Activated B cell treated with CpG ODN at 0.5 μM for 24 hours (primary cell): Measurements from ENCODE around the gene SMAD3. TPM values are rescaled to one million over a fixed set of nuclear protein-coding genes. Genes with fewer than 3 reads are reported as not detected.

Source experiments
- ATAC-seq: fragments of 200-7000 bp; cut with Tn5 transposase; one replicate; pipeline ENCODE4 v1.10.0; 2021; ENCODE audit warnings: low read depth, mild to moderate bottlenecking, moderate library complexity
- CTCF ChIA-PET: fragments of 350-600 bp; sonication (Branson Sonifier 250); formaldehyde crosslinking; loops from one replicate; lab custom pipeline; 2021; ENCODE audit warnings: antibody characterized with exemption; lab: Charles Lee
- POLR2A ChIA-PET: fragments of 350-600 bp; sonication (Branson Sonifier 250); formaldehyde crosslinking; loops from one replicate; lab custom pipeline; 2021; ENCODE audit warnings: antibody characterized with exemption; lab: Charles Lee
- DNase-seq: peaks from one replicate; pipeline ENCODE4 v3.0.0; 2022
- H3K27ac Mint-ChIP-seq: one replicate; pipeline ENCODE4 v1.8.0; 2020; ENCODE audit warnings: mixed read lengths
- H3K27me3 Mint-ChIP-seq: one replicate; pipeline ENCODE4 v1.8.0; 2021; ENCODE audit warnings: mixed read lengths
- H3K36me3 Mint-ChIP-seq: one replicate; pipeline ENCODE4 v1.8.0; 2021; ENCODE audit warnings: low read depth, mixed read lengths
- H3K4me1 Mint-ChIP-seq: one replicate; pipeline ENCODE4 v1.8.0; 2021; ENCODE audit warnings: mixed read lengths
- H3K4me3 Mint-ChIP-seq: one replicate; pipeline ENCODE4 v1.8.0; 2020; ENCODE audit warnings: mild to moderate bottlenecking, mixed read lengths
- H3K9me3 Mint-ChIP-seq: one replicate; pipeline ENCODE4 v1.8.0; 2020; ENCODE audit warnings: mixed read lengths
- intact Hi-C: fragments of 100-400 bp; cut with micrococcal nuclease; formaldehyde crosslinking; loops from one replicate; pipeline ENCODE4 v1.15.1; 2024
- total RNA-seq: library from RNA; stranded (reverse); gene quantifications from 2 replicates; pipeline ENCODE4 v1.2.3, GENCODE V29; 2022
- TF ChIP-seq, protein P1 (sequence below): fragments of 200-600 bp; IDR thresholded peaks from one replicate; pipeline ENCODE4 v1.8.0; 2022; ENCODE audit warnings: antibody characterized with exemption, mild to moderate bottlenecking

SMAD3 gene
- total RNA-seq, 1 donor from 2014 or later = 118 TPM

DNA sequence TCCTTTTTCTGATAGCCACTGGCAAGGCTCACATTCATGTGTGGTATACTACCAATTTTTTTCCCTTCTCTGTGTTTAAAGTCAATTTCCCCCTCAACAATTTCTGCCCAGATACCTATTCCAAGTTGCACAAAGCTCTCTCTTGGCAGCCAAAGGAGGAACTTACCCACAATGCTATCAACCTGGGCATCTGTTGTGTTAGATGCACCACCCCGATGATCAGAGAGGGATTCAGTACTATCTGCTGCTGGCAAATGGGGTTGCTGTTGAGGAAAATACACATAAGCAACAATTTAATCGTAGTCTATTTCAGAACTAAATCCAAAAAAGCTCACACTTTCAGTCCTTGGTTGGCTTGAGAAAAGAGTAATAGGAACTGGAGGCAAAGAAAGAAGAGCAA lies 143.0 kb downstream of the SMAD3 start:
- POLR2A ChIA-PET = no interaction called here
- H3K4me3 Mint-ChIP-seq = no peak overlapping the region
- peaks cover 57% of the 10 kb centered on the region for H3K36me3 Mint-ChIP-seq
- H3K27me3 Mint-ChIP-seq = no peaks in the 10 kb centered on the region
- no peak for ATAC-seq
- H3K9me3 Mint-ChIP-seq = no peaks in the 10 kb centered on the region
- CTCF ChIA-PET = no interaction called here
- no peak overlapping the region for H3K27ac Mint-ChIP-seq
- intact Hi-C loops = no loop called here
- DNase-seq = no peak
- no peaks in the 10 kb centered on the region for H3K4me1 Mint-ChIP-seq
- TF ChIP-seq, protein P1, sequence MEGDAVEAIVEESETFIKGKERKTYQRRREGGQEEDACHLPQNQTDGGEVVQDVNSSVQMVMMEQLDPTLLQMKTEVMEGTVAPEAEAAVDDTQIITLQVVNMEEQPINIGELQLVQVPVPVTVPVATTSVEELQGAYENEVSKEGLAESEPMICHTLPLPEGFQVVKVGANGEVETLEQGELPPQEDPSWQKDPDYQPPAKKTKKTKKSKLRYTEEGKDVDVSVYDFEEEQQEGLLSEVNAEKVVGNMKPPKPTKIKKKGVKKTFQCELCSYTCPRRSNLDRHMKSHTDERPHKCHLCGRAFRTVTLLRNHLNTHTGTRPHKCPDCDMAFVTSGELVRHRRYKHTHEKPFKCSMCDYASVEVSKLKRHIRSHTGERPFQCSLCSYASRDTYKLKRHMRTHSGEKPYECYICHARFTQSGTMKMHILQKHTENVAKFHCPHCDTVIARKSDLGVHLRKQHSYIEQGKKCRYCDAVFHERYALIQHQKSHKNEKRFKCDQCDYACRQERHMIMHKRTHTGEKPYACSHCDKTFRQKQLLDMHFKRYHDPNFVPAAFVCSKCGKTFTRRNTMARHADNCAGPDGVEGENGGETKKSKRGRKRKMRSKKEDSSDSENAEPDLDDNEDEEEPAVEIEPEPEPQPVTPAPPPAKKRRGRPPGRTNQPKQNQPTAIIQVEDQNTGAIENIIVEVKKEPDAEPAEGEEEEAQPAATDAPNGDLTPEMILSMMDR = no peak

DNA sequence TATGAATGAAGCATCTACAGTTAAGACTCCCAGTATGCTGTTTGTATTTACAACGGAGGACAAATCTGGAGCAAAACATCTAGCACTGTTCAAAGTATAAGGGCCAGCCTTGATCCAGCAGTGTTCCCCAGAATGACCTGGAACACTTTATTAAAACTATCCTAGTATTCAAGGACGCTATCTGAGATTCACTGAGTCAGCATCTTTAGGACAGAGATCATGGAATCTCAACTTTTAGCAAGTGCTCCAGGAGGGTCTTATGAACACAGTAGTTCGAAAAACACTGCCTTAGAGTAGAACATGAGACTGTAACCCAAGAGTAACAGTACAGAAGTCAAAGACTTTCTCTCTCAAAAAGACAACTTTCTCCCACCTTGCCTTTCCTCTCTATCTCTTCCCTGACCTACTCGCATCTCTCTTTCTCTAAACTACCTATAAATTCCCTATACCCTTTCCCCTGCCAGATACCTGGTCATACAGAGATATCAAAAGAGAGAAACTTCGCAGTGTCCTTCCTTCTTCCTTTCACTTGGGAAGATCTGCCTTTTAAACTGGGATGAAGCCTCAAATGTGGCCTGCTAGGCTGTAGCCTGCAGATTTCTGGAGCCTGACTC lies 145.3 kb downstream of the SMAD3 start:
- ChIA-PET CTCF (no interaction called here), POLR2A (no interaction called here)
- Mint-ChIP-seq H3K4me3 (no peak overlapping the region), H3K36me3 (peaks cover 40% of the 10 kb centered on the region), H3K9me3 (no peaks in the 10 kb centered on the region), H3K27ac (no peak overlapping the region), H3K4me1 (no peaks in the 10 kb centered on the region), H3K27me3 (no peaks in the 10 kb centered on the region)
- DNase-seq (no peak), ATAC-seq (no peak)
- TF ChIP-seq, protein P1 = no peak
- intact Hi-C loops = no loop called here

DNA sequence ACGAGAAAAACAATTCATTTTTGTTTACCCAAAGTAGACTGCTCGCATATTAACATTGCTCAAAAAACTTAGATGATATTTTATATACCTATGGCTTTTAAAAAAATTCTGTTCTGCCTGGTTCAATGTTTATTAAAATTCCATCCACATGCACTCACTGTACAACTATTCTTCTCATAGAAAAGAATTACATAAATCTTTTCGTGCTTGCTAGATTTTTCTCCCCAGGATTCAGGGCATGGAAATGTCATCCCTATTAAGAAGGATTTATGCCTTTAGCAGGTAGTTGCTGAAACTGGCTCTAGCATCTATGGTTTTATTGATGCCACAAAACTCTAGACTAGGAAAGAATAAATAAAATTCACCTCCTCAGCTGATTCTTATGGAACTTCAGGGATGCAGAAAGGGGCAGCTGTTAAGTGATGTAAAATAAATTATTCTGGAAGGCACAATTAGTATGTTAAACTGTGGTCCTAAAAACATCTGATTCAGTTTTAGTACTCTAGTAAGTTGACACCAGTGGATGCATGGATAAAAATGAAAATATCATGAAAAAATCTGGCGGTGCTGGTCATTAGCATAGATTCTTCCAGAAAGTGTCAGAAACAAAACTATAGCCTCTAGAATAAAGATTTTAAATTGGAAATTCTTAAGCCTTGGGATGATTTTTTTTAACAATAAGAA lies 147.4 kb downstream of the SMAD3 start:
- ATAC-seq = no peak
- Mint-ChIP-seq H3K27ac (no peak overlapping the region), H3K4me1 (no peaks in the 10 kb centered on the region), H3K36me3 (peaks cover 33% of the 10 kb centered on the region), H3K27me3 (no peaks in the 10 kb centered on the region), H3K4me3 (no peak overlapping the region), H3K9me3 (no peaks in the 10 kb centered on the region)
- CTCF ChIA-PET = no interaction called here
- POLR2A ChIA-PET = no interaction called here
- DNase-seq = no peak
- intact Hi-C loops = no loop called here
- TF ChIP-seq, protein P1 = no peak

DNA sequence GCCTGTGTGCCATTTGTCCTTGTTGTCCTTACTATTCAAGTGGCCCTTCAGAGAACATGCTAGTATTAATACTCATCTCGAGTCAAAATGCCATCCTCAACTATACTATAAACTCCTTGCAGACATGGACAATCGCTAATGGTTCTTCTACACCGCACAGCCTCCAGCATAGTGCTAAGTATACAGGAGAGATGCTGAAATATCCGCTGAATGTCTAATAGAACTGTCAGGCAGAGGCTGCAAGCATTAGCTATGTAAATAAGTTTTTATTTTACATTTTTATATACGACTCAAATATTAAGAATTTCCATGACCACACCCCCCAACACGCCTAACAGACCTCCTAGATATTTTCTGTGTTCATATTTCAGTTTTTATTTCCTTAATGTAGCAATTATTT lies 149.7 kb downstream of the SMAD3 start:
- Mint-ChIP-seq H3K36me3 (peaks cover 31% of the 10 kb centered on the region), H3K4me3 (no peak overlapping the region)
- CTCF ChIA-PET = no interaction called here

DNA sequence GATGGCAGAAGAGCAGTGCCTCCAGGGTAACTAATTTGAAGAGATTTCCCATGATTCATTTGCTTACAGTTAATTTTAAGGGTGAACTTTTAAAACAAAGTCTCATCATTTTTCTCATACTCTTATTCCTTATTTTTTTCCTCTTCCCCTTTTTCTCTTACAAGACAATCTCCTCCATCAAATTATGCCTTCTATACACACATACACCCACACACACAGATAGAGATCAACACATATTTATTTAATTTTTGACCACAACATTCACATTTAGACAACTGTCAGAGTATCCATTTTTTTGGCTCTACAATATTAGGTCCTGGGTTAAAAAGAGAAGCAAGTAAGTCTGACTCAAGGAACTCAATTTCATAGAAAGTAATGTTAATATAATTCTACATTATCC lies 151.5 kb downstream of the SMAD3 start:
- CTCF ChIA-PET = no interaction called here
- H3K4me3 Mint-ChIP-seq = no peak overlapping the region
- H3K4me1 Mint-ChIP-seq = no peaks in the 10 kb centered on the region
- no peaks in the 10 kb centered on the region for H3K9me3 Mint-ChIP-seq
- no peak overlapping the region for H3K27ac Mint-ChIP-seq
- POLR2A ChIA-PET = interaction anchor here (0.7 kb wide), 1 partner anchor 503 kb away, joined by 4 read pairs; no protein-coding TSS in a partner anchor
- H3K27me3 Mint-ChIP-seq = no peaks in the 10 kb centered on the region
- H3K36me3 Mint-ChIP-seq = peaks cover 34% of the 10 kb centered on the region
- TF ChIP-seq, protein P1 = no peak
- ATAC-seq (no peak), DNase-seq (no peak)
- intact Hi-C loops = no loop called here

More for the DNA sequence above, 149.7 kb downstream of the SMAD3 start:
- Mint-ChIP-seq H3K27ac (no peak overlapping the region), H3K4me1 (no peaks in the 10 kb centered on the region), H3K27me3 (no peaks in the 10 kb centered on the region), H3K9me3 (no peaks in the 10 kb centered on the region)
- no peak for ATAC-seq
- TF ChIP-seq, protein P1 = no peak
- intact Hi-C loops = no loop called here
- no peak for DNase-seq
- POLR2A ChIA-PET = no interaction called here
